ENCODE results near the gene ATP9B. TPM values are rescaled to one million over a fixed set of nuclear protein-coding genes. Genes with fewer than 3 reads are reported as not detected.

Gene ATP9B
- total RNA-seq, 3 donors from 2014 or later (not counting 1 experiment from before 2014, with no cell fraction given) = 66.0 to 78.9 (median 68.0) TPM

DNA sequence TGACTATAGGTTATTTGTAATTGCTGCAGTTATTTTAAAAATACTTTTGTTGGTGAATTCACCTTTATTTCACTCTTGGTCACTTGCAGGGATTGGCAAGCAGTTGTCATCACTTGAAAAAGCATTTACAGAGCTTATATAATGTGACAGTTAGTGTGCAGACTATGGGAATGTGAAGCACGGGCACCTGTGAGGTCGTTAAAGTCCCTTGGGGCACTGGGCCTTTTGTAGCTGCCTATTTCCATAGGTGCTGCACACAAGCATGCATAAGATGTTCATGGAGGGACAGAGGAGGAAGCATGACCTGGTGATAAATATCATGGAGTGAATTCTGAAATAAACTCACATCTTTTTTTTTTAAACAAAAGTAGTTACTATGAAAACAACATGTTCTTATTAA lies 124.6 kb downstream of the ATP9B start:
- H3K27ac Mint-ChIP-seq = no peak overlapping the region
- H3K27me3 Mint-ChIP-seq (ENCODE audit: low read depth in 2 of 2) = no peaks in the 10 kb centered on the region
- intact Hi-C loops (cut with micrococcal nuclease) = loop anchor here (2.0 kb wide), 1 partner anchor 125 kb away; the partner anchor contains the start of gene ATP9B
- DNase-seq (no peak), ATAC-seq (no peak)
- Histone ChIP-seq H3K9me3 (ENCODE audit: control insufficient read depth, insufficient read depth, low read length) (no peaks in the 10 kb centered on the region), H3K4me1 (ENCODE audit: control insufficient read depth, insufficient read depth, low read length) (peaks cover 5% of the 10 kb centered on the region), H3K4me3 (ENCODE audit: low read length) (no peak overlapping the region), H3K27me3 (ENCODE audit: control insufficient read depth, insufficient read depth, low read length) (no peaks in the 10 kb centered on the region), H3K27ac (ENCODE audit: low read length) (no peak overlapping the region), H3K36me3 (ENCODE audit: control insufficient read depth, insufficient read depth, low read length) (peaks cover 8% of the 10 kb centered on the region)
- H3K4me1 Mint-ChIP-seq = peaks cover 17 to 20% of the 10 kb centered on the region in 2 donors
- peaks cover 15% of the 10 kb centered on the region for H3K36me3 Mint-ChIP-seq
- 93% methylated on average over 2 of the region's 2 CpGs for WGBS (ENCODE audit: insufficient coverage)
- H3K9me3 Mint-ChIP-seq = no peaks in the 10 kb centered on the region
- H3K4me3 Mint-ChIP-seq = no peak overlapping the region
- TF ChIP-seq, protein P1, sequence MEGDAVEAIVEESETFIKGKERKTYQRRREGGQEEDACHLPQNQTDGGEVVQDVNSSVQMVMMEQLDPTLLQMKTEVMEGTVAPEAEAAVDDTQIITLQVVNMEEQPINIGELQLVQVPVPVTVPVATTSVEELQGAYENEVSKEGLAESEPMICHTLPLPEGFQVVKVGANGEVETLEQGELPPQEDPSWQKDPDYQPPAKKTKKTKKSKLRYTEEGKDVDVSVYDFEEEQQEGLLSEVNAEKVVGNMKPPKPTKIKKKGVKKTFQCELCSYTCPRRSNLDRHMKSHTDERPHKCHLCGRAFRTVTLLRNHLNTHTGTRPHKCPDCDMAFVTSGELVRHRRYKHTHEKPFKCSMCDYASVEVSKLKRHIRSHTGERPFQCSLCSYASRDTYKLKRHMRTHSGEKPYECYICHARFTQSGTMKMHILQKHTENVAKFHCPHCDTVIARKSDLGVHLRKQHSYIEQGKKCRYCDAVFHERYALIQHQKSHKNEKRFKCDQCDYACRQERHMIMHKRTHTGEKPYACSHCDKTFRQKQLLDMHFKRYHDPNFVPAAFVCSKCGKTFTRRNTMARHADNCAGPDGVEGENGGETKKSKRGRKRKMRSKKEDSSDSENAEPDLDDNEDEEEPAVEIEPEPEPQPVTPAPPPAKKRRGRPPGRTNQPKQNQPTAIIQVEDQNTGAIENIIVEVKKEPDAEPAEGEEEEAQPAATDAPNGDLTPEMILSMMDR (IDR thresholded peaks at IDR 0.05) = no peak

DNA sequence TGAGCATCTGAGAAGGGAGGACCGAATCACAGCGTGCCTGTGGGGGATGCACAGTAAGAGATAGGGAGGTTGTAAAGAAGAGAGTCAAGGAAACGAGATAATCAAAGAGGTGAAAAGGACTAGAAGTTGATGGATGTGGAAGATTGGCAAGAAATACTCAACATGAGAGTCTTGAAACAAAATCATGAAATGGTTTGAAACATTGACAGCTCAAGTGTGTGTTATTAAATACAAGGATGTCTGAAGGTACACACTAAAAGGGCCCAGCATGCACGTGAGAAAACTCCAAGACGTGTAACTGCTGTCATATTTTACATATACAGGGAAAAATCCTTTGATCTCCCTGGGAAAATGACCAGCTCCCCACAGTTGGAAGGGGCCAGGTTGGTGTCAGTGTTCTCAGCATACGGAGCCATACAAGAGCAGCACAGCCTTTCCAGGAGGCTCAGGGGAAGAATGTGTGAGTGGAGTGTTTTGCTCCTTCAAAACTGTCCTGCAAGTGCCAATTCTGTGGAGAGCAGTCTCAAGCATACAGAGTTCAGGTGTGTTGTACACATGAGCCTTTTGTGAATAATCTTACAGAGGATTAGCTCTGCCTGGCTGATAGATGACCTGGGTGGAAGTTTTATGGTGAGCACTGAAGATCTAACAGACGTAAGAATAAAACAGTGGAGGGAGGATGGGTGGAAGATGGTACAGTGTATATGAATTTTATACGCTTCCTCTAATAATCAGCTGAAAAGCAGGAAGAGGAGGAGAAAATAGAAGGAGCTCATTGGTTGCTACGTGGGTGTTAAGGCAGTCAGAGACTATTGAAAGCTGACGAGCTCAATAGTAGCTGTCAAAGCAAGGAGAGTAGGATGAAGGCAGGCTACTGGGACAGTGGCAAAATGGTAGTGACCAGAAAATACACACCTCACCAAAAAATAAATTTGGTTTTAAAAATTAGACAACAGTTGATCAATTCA lies 126.8 kb downstream of the ATP9B start:
- intact Hi-C loops (cut with micrococcal nuclease) = no loop called here
- Mint-ChIP-seq H3K9me3 (peaks cover 2 to 5% of the 10 kb centered on the region in 2 donors), H3K36me3 (peaks cover 24% of the 10 kb centered on the region), H3K27ac (no peak overlapping the region), H3K4me1 (peaks cover 33 to 34% of the 10 kb centered on the region in 2 donors), H3K27me3 (ENCODE audit: low read depth in 2 of 2) (no peaks in the 10 kb centered on the region), H3K4me3 (no peak overlapping the region)
- DNase-seq = no peak
- Histone ChIP-seq H3K36me3 (ENCODE audit: control insufficient read depth, insufficient read depth, low read length) (peaks cover 8% of the 10 kb centered on the region), H3K9me3 (ENCODE audit: control insufficient read depth, insufficient read depth, low read length) (no peaks in the 10 kb centered on the region), H3K4me1 (ENCODE audit: control insufficient read depth, insufficient read depth, low read length) (peaks cover 16% of the 10 kb centered on the region), H3K27me3 (ENCODE audit: control insufficient read depth, insufficient read depth, low read length) (no peaks in the 10 kb centered on the region), H3K27ac (ENCODE audit: low read length) (no peak overlapping the region), H3K4me3 (ENCODE audit: low read length) (no peak overlapping the region)
- WGBS (ENCODE audit: insufficient coverage) = 88% methylated on average over 10 of the region's 10 CpGs
- no peak for ATAC-seq
- TF ChIP-seq, protein P1 (IDR thresholded peaks at IDR 0.05) = no peak

DNA sequence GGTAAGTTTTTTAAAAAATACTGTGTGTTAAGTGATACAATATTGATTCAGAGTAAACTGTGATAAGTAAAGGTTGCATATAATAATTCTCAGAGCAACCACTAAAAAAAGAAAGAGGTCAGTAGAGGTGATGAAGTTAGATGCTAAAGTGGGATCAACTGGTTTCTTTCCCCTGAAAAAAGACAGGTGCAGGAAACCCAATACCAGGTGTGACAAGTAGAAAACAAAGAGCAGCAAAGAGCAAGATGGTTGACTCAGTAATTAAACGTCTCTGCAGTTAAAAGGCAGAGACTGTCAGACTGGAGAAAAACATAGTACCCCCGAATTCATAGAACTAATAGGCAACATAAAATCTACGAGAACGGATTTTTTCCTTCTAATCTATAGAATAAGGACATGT lies 128.3 kb downstream of the ATP9B start:
- H3K27me3 ChIP-seq (ENCODE audit: control insufficient read depth, insufficient read depth, low read length) = no peaks in the 10 kb centered on the region
- H3K27me3 Mint-ChIP-seq (ENCODE audit: low read depth in 2 of 2) = no peaks in the 10 kb centered on the region
- no peak overlapping the region for H3K4me3 Mint-ChIP-seq
- ATAC-seq = no peak
- no peak overlapping the region for H3K27ac ChIP-seq (ENCODE audit: low read length)
- intact Hi-C loops (cut with micrococcal nuclease) = no loop called here
- peaks cover 26 to 27% of the 10 kb centered on the region in 2 donors for H3K4me1 Mint-ChIP-seq
- H3K9me3 ChIP-seq (ENCODE audit: control insufficient read depth, insufficient read depth, low read length) = no peaks in the 10 kb centered on the region
- WGBS (ENCODE audit: insufficient coverage) = 93% methylated on average over 2 of the region's 4 CpGs
- no peak for DNase-seq
- peaks cover 2 to 5% of the 10 kb centered on the region in 2 donors for H3K9me3 Mint-ChIP-seq
- peaks cover 16% of the 10 kb centered on the region for H3K4me1 ChIP-seq (ENCODE audit: control insufficient read depth, insufficient read depth, low read length)
- H3K36me3 Mint-ChIP-seq = peaks cover 15% of the 10 kb centered on the region
- H3K36me3 ChIP-seq (ENCODE audit: control insufficient read depth, insufficient read depth, low read length) = peaks cover 8% of the 10 kb centered on the region
- TF ChIP-seq, protein P1 (IDR thresholded peaks at IDR 0.05) = no peak
- H3K4me3 ChIP-seq (ENCODE audit: low read length) = no peak overlapping the region
- H3K27ac Mint-ChIP-seq = no peak overlapping the region

All from natural killer cell (primary cell).